HAP-1 (cell line): ENCODE data around the gene ZNF263.

Experiments
- DNase-seq, 2 experiments: peaks; one replicate each; pipeline ENCODE4 v3.0.0-alpha.2; 2016 to 2020; ENCODE audit warnings: low spot score in 2 of 2
- H3K27me3 ChIP-seq: fragments of 250-450 bp; sonication (Bioruptor Pico); 2 replicates; pipeline ENCODE4 v1.5.1; 2020; ENCODE audit warnings: low read depth, mild to moderate bottlenecking, moderate library complexity
- H3K36me3 ChIP-seq: fragments of 250-450 bp; sonication (Bioruptor Pico); replicated peaks from 2 replicates; pipeline ENCODE4 v1.5.1; 2020; ENCODE audit warnings: mild to moderate bottlenecking
- H3K4me1 ChIP-seq: fragments of 250-450 bp; sonication (Bioruptor Pico); 2 replicates; pipeline ENCODE4 v1.5.1; 2020; ENCODE audit warnings: mild to moderate bottlenecking
- H3K4me3 ChIP-seq: fragments of 250-450 bp; sonication (Bioruptor Pico); 2 replicates; pipeline ENCODE4 v1.5.1; 2020; ENCODE audit warnings: mild to moderate bottlenecking, moderate library complexity
- H3K9me3 ChIP-seq: fragments of 250-450 bp; sonication (Bioruptor Pico); 2 replicates; pipeline ENCODE4 v1.5.1; 2020; ENCODE audit warnings: mild to moderate bottlenecking, moderate library complexity
- in situ Hi-C: fragments of 300-500 bp; cut with MboI; formaldehyde crosslinking; loops from 3 replicates; pipeline ENCODE4 v1.14.3; 2020; ENCODE audit warnings: low sequenced_read_pairs, inconsistent platforms, mixed read lengths

The ZNF263 gene

DNA sequence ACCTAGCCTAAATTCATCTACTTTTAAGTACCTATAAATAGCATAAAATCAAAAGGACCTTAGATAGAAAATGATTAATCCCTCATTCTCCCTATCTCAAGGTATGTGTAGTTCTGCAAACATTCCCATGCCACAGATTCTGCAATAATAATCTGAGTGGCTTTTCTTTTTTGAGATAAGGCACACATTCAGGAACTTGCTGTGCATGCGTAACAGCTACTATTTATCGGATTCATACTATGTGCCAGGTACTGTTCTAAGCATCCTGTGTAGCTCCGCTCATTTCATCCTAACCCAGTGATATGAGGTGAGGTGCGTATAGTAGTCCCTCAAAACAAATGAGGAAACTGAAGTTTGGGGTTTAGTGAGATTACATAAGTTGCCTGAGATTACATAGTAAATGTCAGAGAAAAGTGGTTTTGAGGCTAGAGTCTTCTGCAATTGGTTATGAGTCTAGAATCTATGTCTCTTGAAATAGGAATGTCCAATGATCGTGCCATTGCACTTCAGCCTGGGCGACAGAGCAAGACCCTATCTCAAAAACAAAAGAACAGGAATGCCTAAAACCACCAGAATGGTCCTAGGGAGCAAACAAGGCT is 2.0 kb upstream of the ZNF263 start:
- H3K9me3 ChIP-seq: 0 out of 2 replicates have a peak, but pooled peaks cover 4% of the 10 kb centered on the region
- H3K36me3 ChIP-seq: peaks cover 20% of the 10 kb centered on the region
- no peak for DNase-seq
- H3K27me3 ChIP-seq: peaks cover 7% of the 10 kb centered on the region
- no peak overlapping the region for H3K4me3 ChIP-seq
- H3K4me1 ChIP-seq: peaks cover 14% of the 10 kb centered on the region
- in situ Hi-C loops: no loop called here

DNA sequence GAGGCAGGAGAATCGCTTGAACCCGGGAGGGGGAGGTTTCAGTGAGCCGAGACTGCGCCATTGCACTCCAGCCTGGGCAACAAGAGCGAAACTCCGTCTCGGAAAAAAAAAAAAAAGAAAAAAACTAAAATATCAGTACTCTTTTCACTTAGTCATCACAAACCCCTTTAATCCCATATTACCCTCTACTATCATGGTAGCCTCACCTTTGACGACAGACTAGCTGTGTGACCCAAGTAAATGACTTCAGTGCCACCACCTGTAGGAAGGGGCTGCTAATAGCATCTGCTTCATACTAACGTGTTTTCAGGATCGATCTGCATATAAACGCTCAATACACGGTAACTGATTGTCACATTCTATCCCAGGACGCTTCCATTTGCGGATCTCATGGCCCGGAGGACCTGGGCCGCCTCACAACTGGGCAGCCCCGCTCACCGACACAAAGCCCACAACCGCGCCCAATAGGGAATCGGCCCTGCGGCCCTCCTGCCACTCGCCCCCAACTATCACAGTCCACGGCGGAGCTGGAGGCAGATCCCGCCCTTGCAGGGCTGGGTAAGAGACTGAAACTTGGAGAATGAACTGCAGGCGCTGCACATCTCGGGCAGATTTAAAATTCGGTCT is 1.1 kb upstream of the ZNF263 start:
- peaks cover 4% of the 10 kb centered on the region; the same call in 1 of the 2 replicates for H3K27me3 ChIP-seq
- peak overlapping the region; percentile 74 for H3K4me3 ChIP-seq
- H3K9me3 ChIP-seq: 0 out of 2 replicates have a peak, but pooled peaks cover 4% of the 10 kb centered on the region
- peaks cover 14% of the 10 kb centered on the region for H3K4me1 ChIP-seq
- in situ Hi-C loops: no loop called here
- DNase-seq: peak; percentile 72 to 79
- H3K36me3 ChIP-seq: peaks cover 29% of the 10 kb centered on the region

DNA sequence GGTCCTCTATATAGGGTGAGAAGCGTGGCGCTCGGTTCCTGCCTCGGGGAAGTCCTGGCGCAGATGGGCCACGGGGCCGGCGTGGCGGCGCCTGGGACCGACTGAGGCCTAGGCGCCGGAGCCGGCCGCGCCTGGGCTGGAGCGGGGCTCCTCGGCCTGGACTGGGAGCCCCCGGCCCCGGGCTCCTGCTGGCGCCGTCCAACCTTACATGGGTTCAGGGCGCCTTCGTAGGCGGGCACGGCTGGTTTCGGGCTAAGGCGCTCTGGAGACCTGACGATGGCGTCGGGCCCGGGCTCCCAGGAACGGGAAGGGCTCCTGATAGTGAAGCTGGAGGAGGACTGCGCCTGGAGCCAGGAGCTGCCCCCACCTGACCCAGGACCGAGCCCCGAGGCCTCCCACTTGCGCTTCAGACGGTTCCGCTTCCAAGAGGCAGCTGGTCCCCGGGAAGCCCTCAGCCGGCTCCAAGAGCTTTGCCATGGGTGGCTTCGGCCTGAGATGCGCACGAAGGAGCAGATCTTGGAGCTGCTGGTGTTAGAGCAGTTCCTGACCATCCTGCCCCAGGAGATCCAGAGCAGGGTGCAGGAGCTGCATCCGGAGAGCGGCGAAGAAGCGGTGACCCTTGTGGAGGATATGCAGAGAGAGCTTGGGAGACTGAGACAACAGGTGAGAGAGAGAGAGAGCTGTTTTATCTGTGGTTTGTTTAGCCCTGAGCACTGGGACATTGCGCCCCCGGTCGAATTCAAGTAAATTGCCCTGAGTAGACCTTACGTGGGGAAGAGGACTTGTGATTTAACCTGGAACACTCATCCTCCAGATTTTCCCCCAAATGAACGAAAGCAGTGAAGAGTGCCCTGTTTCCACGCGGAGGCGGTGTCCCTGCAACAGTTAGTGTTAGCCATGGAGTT is 504 bp downstream of the ZNF263 start:
- DNase-seq: no peak
- Histone ChIP-seq H3K9me3 (peaks cover 11% of the 10 kb centered on the region), H3K4me3 (peak overlapping the region; percentile 74), H3K27me3 (no peaks in the 10 kb centered on the region), H3K4me1 (peaks cover 14% of the 10 kb centered on the region), H3K36me3 (peaks cover 42% of the 10 kb centered on the region)
- in situ Hi-C loops: no loop called here

DNA sequence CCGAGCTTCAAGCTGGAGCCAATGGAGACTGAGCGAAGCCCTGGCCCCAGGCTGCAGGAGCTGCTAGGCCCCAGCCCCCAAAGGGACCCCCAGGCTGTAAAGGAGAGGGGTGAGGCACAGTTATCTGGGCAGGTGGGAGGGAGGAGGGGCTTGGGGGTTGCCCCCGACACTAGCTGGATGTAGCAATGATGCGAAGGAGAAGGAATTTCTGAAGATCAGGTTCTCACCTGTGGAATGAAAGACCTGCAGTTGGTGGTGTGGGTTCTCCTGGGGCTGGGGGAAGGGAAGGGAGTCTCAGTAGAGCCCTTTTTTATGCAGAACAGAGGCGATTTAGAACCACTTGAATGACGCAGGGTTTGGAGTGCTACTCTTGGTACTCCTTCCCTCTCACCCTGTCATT is 1.8 kb downstream of the ZNF263 start:
- Histone ChIP-seq H3K4me1 (peaks cover 14% of the 10 kb centered on the region), H3K9me3 (peaks cover 24% of the 10 kb centered on the region), H3K27me3 (no peaks in the 10 kb centered on the region), H3K4me3 (peak overlapping the region; percentile 74), H3K36me3 (peaks cover 55% of the 10 kb centered on the region)
- DNase-seq: no peak
- in situ Hi-C loops: no loop called here

DNA sequence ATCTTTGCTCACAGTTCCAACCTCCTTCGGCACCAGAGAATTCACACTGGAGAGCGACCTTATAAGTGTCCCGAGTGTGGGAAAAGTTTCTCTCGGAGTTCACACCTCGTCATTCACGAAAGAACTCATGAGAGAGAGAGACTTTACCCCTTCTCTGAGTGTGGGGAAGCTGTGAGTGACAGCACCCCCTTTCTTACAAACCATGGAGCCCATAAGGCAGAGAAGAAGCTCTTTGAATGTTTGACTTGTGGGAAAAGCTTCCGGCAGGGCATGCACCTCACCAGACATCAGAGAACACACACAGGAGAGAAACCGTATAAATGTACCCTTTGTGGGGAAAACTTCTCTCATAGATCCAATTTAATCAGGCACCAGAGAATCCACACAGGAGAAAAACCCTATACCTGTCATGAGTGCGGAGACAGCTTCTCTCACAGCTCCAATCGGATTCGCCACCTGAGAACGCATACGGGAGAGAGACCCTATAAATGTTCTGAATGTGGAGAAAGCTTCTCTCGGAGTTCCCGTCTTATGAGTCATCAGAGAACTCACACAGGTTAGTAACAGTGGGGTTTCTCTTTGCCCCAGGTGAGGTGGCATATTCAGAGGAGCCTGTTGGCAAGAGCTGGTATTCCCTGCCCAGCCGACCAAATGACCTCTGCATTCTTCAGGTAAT is 6.8 kb downstream of the ZNF263 start:
- H3K27me3 ChIP-seq: no peaks in the 10 kb centered on the region
- peaks cover 76% of the 10 kb centered on the region for H3K36me3 ChIP-seq
- in situ Hi-C loops: no loop called here
- no peak overlapping the region for H3K4me3 ChIP-seq
- no peak for DNase-seq
- peaks cover 35% of the 10 kb centered on the region for H3K9me3 ChIP-seq
- H3K4me1 ChIP-seq: peaks cover 2% of the 10 kb centered on the region

DNA sequence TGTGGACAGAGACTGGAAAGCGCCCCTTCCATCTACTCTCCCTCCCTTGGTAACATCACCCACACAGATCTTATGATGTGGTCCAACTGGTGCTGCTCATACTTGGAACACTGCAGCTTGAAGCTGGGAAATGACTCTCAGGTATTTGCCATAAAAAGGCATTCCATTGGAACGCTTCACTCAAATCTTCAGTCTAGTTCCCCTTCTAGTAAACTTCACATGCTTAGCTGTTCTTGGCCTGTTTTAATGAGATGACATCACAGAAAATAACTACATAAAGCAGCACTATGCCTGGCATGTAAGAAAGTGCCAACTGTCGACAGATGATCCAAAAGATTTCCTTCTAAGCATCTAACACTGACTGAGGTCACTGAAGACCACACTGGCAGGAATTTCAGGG is 9.3 kb downstream of the ZNF263 start:
- H3K9me3 ChIP-seq: peaks cover 35% of the 10 kb centered on the region
- H3K4me3 ChIP-seq: no peak overlapping the region
- in situ Hi-C loops: no loop called here
- no peaks in the 10 kb centered on the region for H3K4me1 ChIP-seq
- H3K36me3 ChIP-seq: peaks cover 51% of the 10 kb centered on the region
- H3K27me3 ChIP-seq: no peaks in the 10 kb centered on the region
- no peak for DNase-seq

DNA sequence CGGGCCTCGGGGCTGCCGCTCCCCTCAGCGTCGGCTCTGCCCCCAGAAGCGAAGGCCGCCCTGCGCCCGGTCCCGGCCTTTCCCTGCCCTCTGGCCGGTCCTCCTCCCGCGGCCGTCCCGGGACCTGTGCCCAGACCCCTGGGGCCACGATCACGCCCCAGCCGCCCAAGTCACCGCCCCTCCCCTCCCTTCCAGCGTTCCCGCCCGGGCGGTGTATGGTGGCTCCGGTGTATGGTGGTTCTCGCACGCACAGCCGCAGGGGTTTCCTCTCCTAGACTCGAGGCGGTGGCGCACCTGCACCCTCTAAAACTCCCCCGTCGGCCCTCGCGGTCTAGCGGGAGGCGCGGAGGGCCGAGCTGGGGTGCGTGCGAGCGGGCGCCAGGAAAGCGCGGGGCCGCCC is 11.9 kb downstream of the ZNF263 start:
- peaks cover 28% of the 10 kb centered on the region for H3K36me3 ChIP-seq
- H3K27me3 ChIP-seq: no peaks in the 10 kb centered on the region
- no peak for DNase-seq
- no peaks in the 10 kb centered on the region for H3K4me1 ChIP-seq
- in situ Hi-C loops: no loop called here
- peaks cover 15% of the 10 kb centered on the region for H3K9me3 ChIP-seq
- no peak overlapping the region for H3K4me3 ChIP-seq

DNA sequence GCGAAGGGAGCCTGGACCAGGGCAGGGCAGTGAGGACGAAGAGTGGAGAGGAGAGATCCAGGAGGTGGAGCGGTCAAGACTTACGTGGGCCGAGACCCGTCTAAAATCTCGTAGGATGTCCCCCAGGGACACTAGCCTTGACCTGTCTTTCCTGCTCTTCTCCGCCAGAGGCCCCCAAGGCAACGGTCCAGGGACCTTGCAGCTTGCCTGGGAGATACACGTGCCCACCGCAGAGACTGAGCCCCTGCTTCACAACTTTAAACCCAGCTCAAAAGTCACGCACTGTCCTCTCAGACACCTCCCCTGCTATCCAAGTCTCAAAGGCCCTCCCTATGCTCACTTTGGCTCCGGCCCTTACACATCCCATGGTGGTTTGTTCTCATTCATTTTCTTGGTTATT is 12.5 kb downstream of the ZNF263 start:
- no peak for DNase-seq
- in situ Hi-C loops: no loop called here
- peaks cover 22% of the 10 kb centered on the region for H3K36me3 ChIP-seq
- peaks cover 10% of the 10 kb centered on the region for H3K9me3 ChIP-seq
- no peaks in the 10 kb centered on the region for H3K4me1 ChIP-seq
- no peak overlapping the region for H3K4me3 ChIP-seq
- H3K27me3 ChIP-seq: no peaks in the 10 kb centered on the region

DNA sequence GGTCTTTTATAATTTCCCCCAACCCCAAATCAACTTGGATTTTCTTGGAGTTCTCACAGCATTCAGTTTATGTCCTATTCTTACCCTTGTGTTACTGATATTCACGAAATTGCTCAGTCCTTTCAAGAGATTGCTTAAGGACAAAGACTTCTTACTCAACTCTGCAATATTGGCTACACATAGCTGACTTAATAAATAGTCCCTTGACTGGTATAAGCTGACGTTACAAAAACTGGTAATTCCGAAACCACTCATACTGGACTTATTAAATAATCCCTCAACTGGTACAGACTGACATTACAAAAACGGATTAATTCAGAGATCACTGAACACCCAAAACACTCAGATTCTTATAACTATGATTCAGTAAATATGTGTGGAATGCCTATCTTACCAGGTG is 21.1 kb downstream of the ZNF263 start:
- peaks cover 10% of the 10 kb centered on the region for H3K36me3 ChIP-seq
- peaks cover 12% of the 10 kb centered on the region for H3K4me1 ChIP-seq
- in situ Hi-C loops: no loop called here
- DNase-seq: no peak
- no peak overlapping the region for H3K4me3 ChIP-seq
- H3K9me3 ChIP-seq: peaks cover 17% of the 10 kb centered on the region
- no peaks in the 10 kb centered on the region for H3K27me3 ChIP-seq

DNA sequence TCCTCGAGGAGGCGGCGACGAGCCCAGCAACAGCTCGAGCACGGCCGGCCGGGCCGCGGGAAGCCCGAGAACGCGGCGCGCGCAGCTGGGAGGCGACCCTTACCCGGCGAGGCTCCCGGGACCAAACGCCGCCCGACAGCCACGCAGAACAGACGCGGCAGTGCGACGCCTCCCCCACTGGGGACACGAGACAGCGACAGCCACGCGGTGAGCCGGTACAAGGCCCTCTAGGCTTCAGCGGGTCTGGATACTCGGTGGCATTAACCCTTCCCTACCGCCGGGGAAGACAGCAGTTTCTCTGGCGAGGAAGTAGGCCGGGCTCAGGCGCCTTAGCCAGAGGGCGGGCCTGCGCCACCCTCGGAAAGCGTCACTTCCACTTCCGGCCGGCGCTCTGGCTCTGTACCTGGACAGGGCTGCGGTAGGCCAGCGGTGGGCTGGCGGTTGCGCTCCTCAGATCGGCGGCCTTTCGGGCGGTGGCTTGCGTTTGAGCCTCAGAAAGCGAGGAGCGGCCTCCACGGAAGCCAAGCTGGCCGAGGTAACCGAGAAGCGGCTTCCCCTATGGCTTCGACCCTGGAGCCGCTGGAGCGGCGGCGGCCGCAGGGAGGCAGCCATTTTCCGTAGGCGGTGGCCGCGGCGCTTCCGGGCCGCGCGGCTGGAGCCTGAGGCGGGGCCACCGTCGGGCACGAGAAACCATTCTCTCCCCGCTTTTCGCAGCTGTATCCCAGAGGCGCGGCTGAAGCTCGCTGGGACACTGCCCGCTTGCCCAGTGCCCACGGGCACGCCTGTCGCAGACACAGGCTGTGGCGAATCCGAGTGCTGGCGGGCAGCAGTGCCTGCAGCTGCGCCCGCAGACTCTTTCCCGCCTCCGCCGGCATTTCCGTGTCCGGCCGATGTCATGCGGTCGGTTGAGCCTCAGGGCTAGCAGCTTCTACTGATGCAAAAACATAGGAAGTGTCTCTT is 22.1 kb downstream of the ZNF263 start, which contains the start of the genes TIGD7 and ZNF75A:
TIGD7 (minus strand) TSS at position 322 of the 960 bp plus-strand sequence. CDS start 4,816 bp downstream, outside the sequence.
ZNF75A (plus strand) TSS at position 389 of the 960 bp plus-strand sequence. CDS start 2,932 bp downstream, outside the sequence.
- Histone ChIP-seq H3K4me3 (peak within 1 kb of the TSS; percentile 62), H3K4me1 (peaks cover 12% of the 10 kb centered on the region), H3K9me3 (peaks cover 17% of the 10 kb centered on the region), H3K27me3 (no peaks in the 10 kb centered on the region), H3K36me3 (peaks cover 10% of the 10 kb centered on the region)
- peak; percentile 77 to 84 for DNase-seq
- in situ Hi-C loops: no loop called here

DNA sequence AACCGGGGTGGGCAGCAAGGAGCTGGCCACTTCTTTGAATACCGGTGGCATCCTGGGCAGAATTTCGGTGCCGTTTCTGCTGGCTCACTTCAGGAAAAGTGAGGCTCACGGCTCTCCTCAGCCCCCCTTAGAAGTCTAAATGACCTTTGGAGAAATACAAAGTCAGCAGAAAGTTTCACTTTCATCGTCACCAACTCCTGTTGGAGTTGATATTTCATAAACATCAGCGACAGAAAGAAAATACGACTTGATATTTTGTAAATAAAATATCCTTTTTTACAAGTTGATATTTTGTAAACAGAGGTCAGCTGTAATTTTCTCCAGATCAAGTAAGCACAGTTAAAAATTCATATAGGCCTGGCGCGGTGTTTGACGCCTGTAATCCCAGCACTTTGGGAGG is 22.8 kb downstream of the ZNF263 start:
- in situ Hi-C loops: no loop called here
- Histone ChIP-seq H3K27me3 (no peaks in the 10 kb centered on the region), H3K4me1 (peaks cover 12% of the 10 kb centered on the region), H3K4me3 (peak overlapping the region; percentile 62), H3K9me3 (peaks cover 17% of the 10 kb centered on the region), H3K36me3 (peaks cover 10% of the 10 kb centered on the region)
- DNase-seq: no peak

DNA sequence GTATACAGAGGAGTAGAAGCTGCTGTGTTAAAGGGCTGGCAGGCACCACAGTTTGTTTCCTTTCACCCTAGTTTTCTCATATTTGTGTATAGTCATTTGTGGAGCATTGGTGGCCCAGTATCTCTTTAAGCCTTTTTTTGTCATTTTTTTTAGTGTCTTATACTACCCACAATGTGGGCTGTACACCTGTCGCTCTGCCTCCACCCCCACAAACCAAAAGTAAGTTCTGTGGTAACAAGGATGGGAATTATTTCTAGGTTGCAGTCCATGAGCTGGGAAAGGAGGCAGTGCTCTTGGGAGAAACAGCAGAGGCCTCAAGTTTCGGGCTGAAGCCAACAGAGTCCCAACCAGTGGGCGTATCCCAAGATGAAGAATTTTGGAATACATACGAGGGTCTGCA is 28.2 kb downstream of the ZNF263 start:
- in situ Hi-C loops: no loop called here
- no peaks in the 10 kb centered on the region for H3K4me1 ChIP-seq
- DNase-seq: no peak
- no peaks in the 10 kb centered on the region for H3K27me3 ChIP-seq
- H3K36me3 ChIP-seq: peaks cover 12% of the 10 kb centered on the region
- H3K4me3 ChIP-seq: no peak overlapping the region
- peaks cover 3% of the 10 kb centered on the region for H3K9me3 ChIP-seq
